KG1 (cell line): ENCODE data around the gene HMHB1.
A peak's percentile ranks its signal among the peaks of the same experiment; 100 is the strongest.
"Not testable (repeated sequence)": the region's sequence is repeated elsewhere in the genome, so short reads cannot be mapped to it uniquely, and the experiment has no call there.

Experiments used
- DNase-seq: peaks from one replicate; lab custom pipeline; 2025; lab: John Stamatoyannopoulos, UW

HMHB1 gene

GRCh38 chr5:143801252-143801939 is 10.6 kb upstream of the HMHB1 start:
- no peak for DNase-seq

- no peak for DNase-seq
These were observed 6.1 kb upstream of the HMHB1 start for GRCh38 chr5:143805861-143806260.

GRCh38 chr5:143806579-143806978 is 5.4 kb upstream of the HMHB1 start:
- no peak for DNase-seq

GRCh38 chr5:143807401-143807800 is 4.6 kb upstream of the HMHB1 start:
- no peak for DNase-seq

- not testable (repeated sequence) for DNase-seq
These were observed 4.4 kb downstream of the HMHB1 start for GRCh38 chr5:143816370-143816769.

- no peak for DNase-seq
These were observed 7.8 kb downstream of the HMHB1 start for GRCh38 chr5:143819716-143820115.

- no peak for DNase-seq
These were observed 8.5 kb downstream of the HMHB1 start for GRCh38 chr5:143820451-143820850.

- peak; percentile 2 for DNase-seq
These were observed 13.1 kb downstream of the HMHB1 start for GRCh38 chr5:143824851-143825720.

GRCh38 chr5:143826951-143827444 is 15.0 kb downstream of the HMHB1 start:
- DNase-seq: no peak

GRCh38 chr5:143828710-143829109 is 16.7 kb downstream of the HMHB1 start:
- no peak for DNase-seq

GRCh38 chr5:143833177-143833576 is 21.2 kb downstream of the HMHB1 start:
- no peak for DNase-seq

- no peak for DNase-seq
These were observed 23.3 kb downstream of the HMHB1 start for GRCh38 chr5:143835251-143835650.

GRCh38 chr5:143836161-143836725 is 24.3 kb downstream of the HMHB1 start:
- no peak for DNase-seq

GRCh38 chr5:143837306-143837848 is 25.4 kb downstream of the HMHB1 start:
- DNase-seq: no peak

- DNase-seq: no peak
These were observed 29.5 kb downstream of the HMHB1 start for GRCh38 chr5:143841446-143841845.

- DNase-seq: no peak
These were observed 31.0 kb downstream of the HMHB1 start for GRCh38 chr5:143842920-143843319.

GRCh38 chr5:143843461-143843860 is 31.5 kb downstream of the HMHB1 start:
- no peak for DNase-seq

- no peak for DNase-seq
These were observed 38.2 kb downstream of the HMHB1 start for GRCh38 chr5:143850050-143850683.

GRCh38 chr5:143851383-143851782 is 39.4 kb downstream of the HMHB1 start:
- DNase-seq: no peak

GRCh38 chr5:143860211-143860610 is 48.2 kb downstream of the HMHB1 start:
- DNase-seq: no peak

GRCh38 chr5:143862271-143862670 is 50.3 kb downstream of the HMHB1 start:
- DNase-seq: no peak

- no peak for DNase-seq
These were observed 53.6 kb downstream of the HMHB1 start for GRCh38 chr5:143865426-143866025.
